OCI-LY3 (cell line): ENCODE results near the gene CASK.

ENCODE experiments used
- CTCF ChIP-seq: fragments of 200-600, 300-600 bp; sonication (generic); IDR thresholded peaks from 2 replicates; pipeline ENCODE4 v1.5.1; 2014; ENCODE audit warnings: antibody characterized with exemption, low read length, low read depth
- EZH2phosphoT487 ChIP-seq: fragments of 200-600 bp; shearing (Covaris generic); IDR thresholded peaks from 2 replicates; pipeline ENCODE4 v1.6.1; 2018; ENCODE audit warnings: antibody characterized with exemption, mixed run types, low read depth

- TF ChIP-seq EZH2phosphoT487 (no peak), CTCF (no peak)
Measured at GRCh38 chrX:41931591-41931990, 8.2 kb upstream of the CASK start.
